Measurements from ENCODE around the gene ARRB1.

- TF ChIP-seq CREM (IDR thresholded peaks at IDR 0.05; ENCODE audit: low read depth) (no peak), KLF10 (CRISPR knock-in tag; IDR thresholded peaks at IDR 0.05) (no peak), CBX2 (IDR thresholded peaks at IDR 0.05; ENCODE audit: insufficient read depth, low read length, poor library complexity, severe bottlenecking) (no peak), ELF4 (CRISPR knock-in tag; IDR thresholded peaks at IDR 0.05) (no peak)
These were observed 87.1 kb downstream of the ARRB1 start for GRCh38 chr11:75264356-75264755.
